ENCODE results near the gene LGALS16. TPM values are rescaled to one million over a fixed set of nuclear protein-coding genes. Genes with fewer than 3 reads are reported as not detected.

The LGALS16 gene
- total and polyA plus RNA-seq, 7 donors = not detected

DNA sequence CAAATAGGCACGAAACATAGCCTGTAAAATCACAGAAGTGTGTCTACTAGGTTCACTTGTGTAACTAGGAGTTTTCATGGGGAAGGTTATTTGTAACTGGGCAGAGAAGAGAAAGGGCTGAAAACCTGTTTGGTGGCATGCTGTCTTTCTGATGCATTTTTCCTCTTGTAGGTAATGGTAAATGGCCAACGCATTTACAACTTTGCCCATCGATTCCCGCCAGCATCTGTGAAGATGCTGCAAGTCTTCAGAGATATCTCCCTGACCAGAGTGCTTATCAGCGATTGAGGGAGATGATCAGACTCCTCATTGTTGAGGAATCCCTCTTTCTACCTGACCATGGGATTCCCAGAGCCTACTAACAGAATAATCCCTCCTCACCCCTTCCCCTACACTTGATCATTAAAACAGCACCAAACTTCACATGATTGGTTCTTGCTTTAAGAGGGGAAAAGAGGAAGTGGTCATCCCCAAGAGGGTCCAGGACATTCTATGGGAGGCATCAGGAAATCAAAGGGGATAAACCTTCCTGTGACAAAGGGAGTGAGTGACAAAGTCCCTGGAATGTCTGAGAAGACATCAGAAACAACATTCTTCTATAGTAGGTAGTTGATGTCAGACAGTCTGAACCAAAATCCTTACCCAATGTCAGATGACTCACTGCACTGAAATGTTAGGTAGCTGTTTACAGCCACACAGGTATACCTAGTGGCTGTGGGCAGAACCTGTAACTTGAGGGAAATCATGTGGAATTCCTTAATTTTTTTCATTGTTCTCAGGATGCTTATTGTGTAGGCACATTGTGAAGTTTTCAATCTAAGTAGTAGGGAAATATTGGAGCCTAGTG, 53.5 kb downstream of the LGALS16 start:
- 82 to 87% methylated on average over 5 of the region's 5 CpGs for WGBS, 2 donors
- Histone ChIP-seq H3K36me3 (no peaks in the 10 kb centered on the region), H3K4me1 (no peaks in the 10 kb centered on the region), H3K27ac (no peak overlapping the region), H3K4me3 (no peak overlapping the region), H3K27me3 (no peaks in the 10 kb centered on the region), H3K9me3 (no peaks in the 10 kb centered on the region)
- intact Hi-C loops (cut with DNase I) = no loop called here
- TF ChIP-seq POLR2A (IDR thresholded peaks at IDR 0.05) (no peak), POLR2AphosphoS5 (IDR thresholded peaks at IDR 0.05) (no peak), EP300 (IDR thresholded peaks at IDR 0.05) (no peak)
- TF ChIP-seq, protein P1, sequence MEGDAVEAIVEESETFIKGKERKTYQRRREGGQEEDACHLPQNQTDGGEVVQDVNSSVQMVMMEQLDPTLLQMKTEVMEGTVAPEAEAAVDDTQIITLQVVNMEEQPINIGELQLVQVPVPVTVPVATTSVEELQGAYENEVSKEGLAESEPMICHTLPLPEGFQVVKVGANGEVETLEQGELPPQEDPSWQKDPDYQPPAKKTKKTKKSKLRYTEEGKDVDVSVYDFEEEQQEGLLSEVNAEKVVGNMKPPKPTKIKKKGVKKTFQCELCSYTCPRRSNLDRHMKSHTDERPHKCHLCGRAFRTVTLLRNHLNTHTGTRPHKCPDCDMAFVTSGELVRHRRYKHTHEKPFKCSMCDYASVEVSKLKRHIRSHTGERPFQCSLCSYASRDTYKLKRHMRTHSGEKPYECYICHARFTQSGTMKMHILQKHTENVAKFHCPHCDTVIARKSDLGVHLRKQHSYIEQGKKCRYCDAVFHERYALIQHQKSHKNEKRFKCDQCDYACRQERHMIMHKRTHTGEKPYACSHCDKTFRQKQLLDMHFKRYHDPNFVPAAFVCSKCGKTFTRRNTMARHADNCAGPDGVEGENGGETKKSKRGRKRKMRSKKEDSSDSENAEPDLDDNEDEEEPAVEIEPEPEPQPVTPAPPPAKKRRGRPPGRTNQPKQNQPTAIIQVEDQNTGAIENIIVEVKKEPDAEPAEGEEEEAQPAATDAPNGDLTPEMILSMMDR (IDR thresholded peaks at IDR 0.05) = no peak
- no peak for DNase-seq

Small RNA genes lying within 50 kb of the gene (small RNA-seq; reads per million reads assigned to genes)
- 0 reads per million in 3 donors for gene AC005176.2
- 0 reads per million in 3 donors for gene RPS29P27
- gene RPS29P30 = 0 reads per million in 3 donors

Other genes starting within 250 kb of the LGALS16 start
- gene ZFP36, start 249.1 kb upstream of the LGALS16 start, total RNA-seq = 100 to 1,000 TPM in 3 of 4 donors, 10 to 100 TPM in 1; 78.1 to 320 (median 190) TPM
- 100 to 1,000 TPM; 112 to 298 (median 228) TPM for gene ZFP36, start 249.1 kb upstream of the LGALS16 start, polyA plus RNA-seq
- gene PLEKHG2, start 243.2 kb upstream of the LGALS16 start, total RNA-seq = 10 to 100 TPM in 3 of 4 donors, 1 to 10 TPM in 1; 8.2 to 28.8 (median 12.5) TPM
- gene PLEKHG2, start 243.2 kb upstream of the LGALS16 start, polyA plus RNA-seq = 10 to 100 TPM in 1 of 3 donors, under 1 TPM in 2; 0.60 to 14.9 (median 0.69) TPM
- 1,000 to 10,000 TPM; 1,648 to 4,043 (median 3,423) TPM for gene RPS16, start 220.0 kb upstream of the LGALS16 start, total RNA-seq
- gene RPS16, start 220.0 kb upstream of the LGALS16 start, polyA plus RNA-seq = 1,000 to 10,000 TPM; 2,119 to 4,564 (median 2,918) TPM
- 100 to 1,000 TPM in 2 of 4 donors, 10 to 100 TPM in 2; 72.1 to 104 (median 89.1) TPM for gene SUPT5H, start 210.3 kb upstream of the LGALS16 start, total RNA-seq
- gene SUPT5H, start 210.3 kb upstream of the LGALS16 start, polyA plus RNA-seq = 100 to 1,000 TPM in 1 of 3 donors, 10 to 100 TPM in 2; 52.3 to 112 (median 67.5) TPM
- gene TIMM50, start 175.1 kb upstream of the LGALS16 start, total RNA-seq = 10 to 100 TPM; 42.1 to 54.4 (median 46.8) TPM
- gene TIMM50, start 175.1 kb upstream of the LGALS16 start, polyA plus RNA-seq = 10 to 100 TPM; 26.4 to 54.9 (median 37.9) TPM
- gene DLL3, start 157.0 kb upstream of the LGALS16 start, total RNA-seq = under 1 TPM in 1 of 4 donors, not detected in 3; 0.36 TPM
- under 1 TPM in 1 of 3 donors, not detected in 2; 0.17 TPM for gene DLL3, start 157.0 kb upstream of the LGALS16 start, polyA plus RNA-seq
- not detected for gene SELENOV, start 140.8 kb upstream of the LGALS16 start, total RNA-seq
- not detected for gene SELENOV, start 140.8 kb upstream of the LGALS16 start, polyA plus RNA-seq
- 1 to 10 TPM; 3.9 to 7.7 (median 5.3) TPM for gene EID2B, start 123.1 kb upstream of the LGALS16 start, total RNA-seq
- gene EID2B, start 123.1 kb upstream of the LGALS16 start, polyA plus RNA-seq = 1 to 10 TPM in 2 of 3 donors, under 1 TPM in 1; 0.46 to 2.0 (median 1.8) TPM
- gene EID2, start 115.8 kb upstream of the LGALS16 start, total RNA-seq = 10 to 100 TPM in 3 of 4 donors, 1 to 10 TPM in 1; 9.7 to 16.4 (median 13.2) TPM
- 10 to 100 TPM in 1 of 3 donors, 1 to 10 TPM in 2; 7.6 to 10.7 (median 8.4) TPM for gene EID2, start 115.8 kb upstream of the LGALS16 start, polyA plus RNA-seq
- not detected for gene LGALS13, start 53.4 kb upstream of the LGALS16 start, total RNA-seq
- gene LGALS13, start 53.4 kb upstream of the LGALS16 start, polyA plus RNA-seq = not detected
- not detected for gene LGALS14, start 48.6 kb downstream of the LGALS16 start, total RNA-seq
- gene LGALS14, start 48.6 kb downstream of the LGALS16 start, polyA plus RNA-seq = not detected
- not detected for gene CLC, start 82.1 kb downstream of the LGALS16 start, total RNA-seq
- gene CLC, start 82.1 kb downstream of the LGALS16 start, polyA plus RNA-seq = 1 to 10 TPM in 1 of 3 donors, not detected in 2; 7.2 TPM
- not detected for gene LEUTX, start 122.9 kb downstream of the LGALS16 start, total RNA-seq
- not detected for gene LEUTX, start 122.9 kb downstream of the LGALS16 start, polyA plus RNA-seq
- 10 to 100 TPM in 2 of 4 donors, 1 to 10 TPM in 2; 8.0 to 11.4 (median 9.3) TPM for gene DYRK1B, start 178.2 kb downstream of the LGALS16 start, total RNA-seq
- gene DYRK1B, start 178.2 kb downstream of the LGALS16 start, polyA plus RNA-seq = 10 to 100 TPM in 1 of 3 donors, 1 to 10 TPM in 2; 6.6 to 11.4 (median 6.9) TPM
- gene FBL, start 190.5 kb downstream of the LGALS16 start, total RNA-seq = 100 to 1,000 TPM in 3 of 4 donors, 10 to 100 TPM in 1; 96.4 to 147 (median 109) TPM
- gene FBL, start 190.5 kb downstream of the LGALS16 start, polyA plus RNA-seq = 100 to 1,000 TPM; 121 to 333 (median 225) TPM

Measured in sigmoid colon (tissue), 7 donors.